ENCODE data around the gene MRPS18C. TPM values are rescaled to one million over a fixed set of nuclear protein-coding genes. Genes with fewer than 3 reads are reported as not detected.
A peak's percentile ranks its signal among the peaks of the same experiment; 100 is the strongest.

Gene MRPS18C
- total RNA-seq, 1 donor from 2014 or later: 49.8 TPM

DNA sequence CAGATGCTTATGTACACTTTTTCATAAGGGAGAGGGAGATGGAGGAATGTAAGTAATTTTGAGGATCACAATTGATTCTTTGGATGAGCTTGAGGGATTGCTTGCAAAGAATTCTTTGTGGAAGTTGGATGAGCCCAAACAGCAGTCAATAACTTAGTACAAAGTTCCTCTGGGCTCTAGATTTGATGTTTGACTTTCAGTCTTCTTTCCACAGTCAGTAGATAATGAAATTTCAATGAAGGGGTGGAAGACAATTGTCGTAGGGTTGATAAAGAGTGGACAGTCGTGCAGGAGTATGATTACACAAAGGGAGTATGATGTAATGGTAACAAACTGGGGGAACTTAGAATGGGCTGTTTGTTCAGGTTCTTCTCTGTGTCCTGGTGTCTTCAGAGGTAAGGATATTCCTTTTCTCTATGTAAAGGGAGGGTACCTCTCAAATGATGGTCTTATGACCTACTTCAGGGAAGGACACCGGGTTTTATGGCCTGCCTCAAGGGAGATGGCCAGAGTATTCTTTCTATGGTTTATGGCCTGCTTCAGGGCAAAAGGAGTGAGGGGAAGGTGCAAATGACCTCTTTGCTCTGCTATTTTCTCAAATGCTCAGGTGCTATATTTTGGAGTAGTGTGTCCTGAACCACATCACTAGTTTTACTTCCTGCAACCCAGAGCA is 30.7 kb downstream of the MRPS18C start:
- no peak overlapping the region for H3K9ac ChIP-seq (ENCODE audit: low read length)
- TF ChIP-seq, protein P1, sequence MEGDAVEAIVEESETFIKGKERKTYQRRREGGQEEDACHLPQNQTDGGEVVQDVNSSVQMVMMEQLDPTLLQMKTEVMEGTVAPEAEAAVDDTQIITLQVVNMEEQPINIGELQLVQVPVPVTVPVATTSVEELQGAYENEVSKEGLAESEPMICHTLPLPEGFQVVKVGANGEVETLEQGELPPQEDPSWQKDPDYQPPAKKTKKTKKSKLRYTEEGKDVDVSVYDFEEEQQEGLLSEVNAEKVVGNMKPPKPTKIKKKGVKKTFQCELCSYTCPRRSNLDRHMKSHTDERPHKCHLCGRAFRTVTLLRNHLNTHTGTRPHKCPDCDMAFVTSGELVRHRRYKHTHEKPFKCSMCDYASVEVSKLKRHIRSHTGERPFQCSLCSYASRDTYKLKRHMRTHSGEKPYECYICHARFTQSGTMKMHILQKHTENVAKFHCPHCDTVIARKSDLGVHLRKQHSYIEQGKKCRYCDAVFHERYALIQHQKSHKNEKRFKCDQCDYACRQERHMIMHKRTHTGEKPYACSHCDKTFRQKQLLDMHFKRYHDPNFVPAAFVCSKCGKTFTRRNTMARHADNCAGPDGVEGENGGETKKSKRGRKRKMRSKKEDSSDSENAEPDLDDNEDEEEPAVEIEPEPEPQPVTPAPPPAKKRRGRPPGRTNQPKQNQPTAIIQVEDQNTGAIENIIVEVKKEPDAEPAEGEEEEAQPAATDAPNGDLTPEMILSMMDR (IDR thresholded peaks at IDR 0.05; ENCODE audit: insufficient read depth, low read depth, low read length): no peak
- TF ChIP-seq EZH2 (IDR thresholded peaks at IDR 0.05; ENCODE audit: insufficient read depth, low read length): no peak
- H3K4me3 ChIP-seq (ENCODE audit: insufficient read depth, low read depth, low read length): no peak overlapping the region
- no peak overlapping the region for H3K4me3 Mint-ChIP-seq (ENCODE audit: unreplicated experiment)
- H2AFZ ChIP-seq (ENCODE audit: low read depth, low read length): peak overlapping the region; percentile 1
- no peaks in the 10 kb centered on the region for H3K9me3 Mint-ChIP-seq (ENCODE audit: unreplicated experiment)
- H3K9me3 ChIP-seq (ENCODE audit: insufficient read depth, low read depth, low read length): no peaks in the 10 kb centered on the region
- no peak overlapping the region for H3K27ac ChIP-seq (ENCODE audit: low read depth, low read length)
- H4K20me1 ChIP-seq (ENCODE audit: insufficient read depth, low read length): no peaks in the 10 kb centered on the region
- no peak for FAIRE-seq
- H3K4me1 ChIP-seq (ENCODE audit: insufficient read depth, low read length): peaks cover 11% of the 10 kb centered on the region
- no peaks in the 10 kb centered on the region for H3K27me3 ChIP-seq (ENCODE audit: insufficient read depth, low read length)
- H3K27me3 Mint-ChIP-seq (ENCODE audit: low read depth, unreplicated experiment): peaks cover 1% of the 10 kb centered on the region
- no peaks in the 10 kb centered on the region for H3K36me3 ChIP-seq (ENCODE audit: insufficient read depth, low read length)
- no peaks in the 10 kb centered on the region for H3K36me3 Mint-ChIP-seq (ENCODE audit: low read depth, unreplicated experiment)
- no peak overlapping the region for H3K4me2 ChIP-seq (ENCODE audit: low read length)
- peaks cover 6% of the 10 kb centered on the region for H3K79me2 ChIP-seq (ENCODE audit: insufficient read depth, low read length)
- H3K27ac Mint-ChIP-seq (ENCODE audit: unreplicated experiment): no peak overlapping the region
- no peak for DNase-seq (ENCODE audit: low read depth)
- no peaks in the 10 kb centered on the region for H3K4me1 Mint-ChIP-seq (ENCODE audit: low read depth, unreplicated experiment)

DNA sequence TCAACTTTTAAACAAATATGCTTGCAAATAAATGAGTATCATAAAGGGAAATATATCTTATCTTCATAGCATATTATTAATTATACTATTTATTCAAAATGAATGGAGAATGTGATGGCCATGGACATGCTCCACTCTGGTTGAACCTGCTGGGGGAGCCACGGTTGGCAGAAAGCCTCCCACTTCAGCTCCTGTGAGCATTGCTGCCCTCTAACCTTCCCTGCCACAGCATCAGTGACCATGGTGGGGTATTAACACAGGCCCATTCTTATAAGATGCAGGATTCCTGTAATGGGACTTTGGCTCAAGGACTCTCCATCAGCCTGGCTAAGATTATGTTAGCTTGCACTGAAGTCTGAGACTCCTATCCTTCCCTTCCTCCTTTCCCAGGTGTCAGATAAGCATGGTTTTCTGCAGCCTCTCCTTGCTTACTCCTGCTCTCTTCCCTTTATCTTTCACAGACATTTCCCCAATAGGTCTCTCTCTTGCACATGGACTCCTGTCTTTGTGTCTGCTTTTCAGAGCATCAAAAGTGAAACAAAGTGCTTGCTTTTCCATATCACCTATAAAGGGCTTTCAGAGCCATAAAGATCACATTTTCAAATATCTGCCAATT is 34.0 kb downstream of the MRPS18C start:
- no peak for FAIRE-seq
- no peak overlapping the region for H3K4me3 Mint-ChIP-seq (ENCODE audit: unreplicated experiment)
- no peaks in the 10 kb centered on the region for H4K20me1 ChIP-seq (ENCODE audit: insufficient read depth, low read length)

More for the DNA sequence above, 34.0 kb downstream of the MRPS18C start:
- no peak overlapping the region for H3K9ac ChIP-seq (ENCODE audit: low read length)
- no peak overlapping the region for H3K27ac ChIP-seq (ENCODE audit: low read depth, low read length)
- H3K36me3 Mint-ChIP-seq (ENCODE audit: low read depth, unreplicated experiment): no peaks in the 10 kb centered on the region
- peaks cover 3% of the 10 kb centered on the region for H3K27me3 Mint-ChIP-seq (ENCODE audit: low read depth, unreplicated experiment)
- H3K4me3 ChIP-seq (ENCODE audit: insufficient read depth, low read depth, low read length): no peak overlapping the region
- peaks cover 6% of the 10 kb centered on the region for H3K4me1 ChIP-seq (ENCODE audit: insufficient read depth, low read length)
- no peaks in the 10 kb centered on the region for H3K27me3 ChIP-seq (ENCODE audit: insufficient read depth, low read length)
- H3K79me2 ChIP-seq (ENCODE audit: insufficient read depth, low read length): no peaks in the 10 kb centered on the region
- no peaks in the 10 kb centered on the region for H3K36me3 ChIP-seq (ENCODE audit: insufficient read depth, low read length)
- no peak for DNase-seq (ENCODE audit: low read depth)
- no peak overlapping the region for H3K27ac Mint-ChIP-seq (ENCODE audit: unreplicated experiment)
- no peaks in the 10 kb centered on the region for H3K4me1 Mint-ChIP-seq (ENCODE audit: low read depth, unreplicated experiment)
- TF ChIP-seq, protein P1 (IDR thresholded peaks at IDR 0.05; ENCODE audit: insufficient read depth, low read depth, low read length): no peak
- H2AFZ ChIP-seq (ENCODE audit: low read depth, low read length): no peak overlapping the region
- H3K4me2 ChIP-seq (ENCODE audit: low read length): no peak overlapping the region
- no peaks in the 10 kb centered on the region for H3K9me3 Mint-ChIP-seq (ENCODE audit: unreplicated experiment)
- H3K9me3 ChIP-seq (ENCODE audit: insufficient read depth, low read depth, low read length): no peaks in the 10 kb centered on the region

Data from astrocyte (in vitro differentiated cells and primary cell).